Smooth muscle cell (in vitro differentiated cells): ENCODE results near the gene COL25A1. TPM values are rescaled to one million over a fixed set of nuclear protein-coding genes. Genes with fewer than 3 reads are reported as not detected.

Experiments used
- DNase-seq: peaks from one replicate; lab custom pipeline; 2025; ENCODE audit not compliant: unreplicated experiment; lab: John Stamatoyannopoulos, UW
- H2AFZ ChIP-seq: fragments of 200-600 bp; sonication (generic); 2 replicates; pipeline ENCODE4 v1.6.0; 2016; ENCODE audit warnings: antibody characterized with exemption, low read depth, mild to moderate bottlenecking
- H3F3A ChIP-seq: fragments of 200-600 bp; sonication (generic); 2 replicates; pipeline ENCODE4 v1.6.0; 2017; ENCODE audit warnings: antibody characterized with exemption, low read depth
- H3K27ac ChIP-seq: fragments of 200-600 bp; sonication (generic); 2 replicates; pipeline ENCODE4 v1.5.1; 2016; ENCODE audit warnings: low read depth, mild to moderate bottlenecking
- H3K27me3 ChIP-seq: fragments of 200-600 bp; sonication (generic); 2 replicates; pipeline ENCODE4 v1.6.1; 2016; ENCODE audit warnings: low read depth, mild to moderate bottlenecking
- H3K36me3 ChIP-seq: fragments of 200-600 bp; sonication (generic); 2 replicates; pipeline ENCODE4 v1.5.1; 2016; ENCODE audit warnings: low read depth
- H3K4me1 ChIP-seq: fragments of 200-600 bp; sonication (generic); 2 replicates; pipeline ENCODE4 v1.5.1; 2016; ENCODE audit warnings: low read depth
- H3K4me2 ChIP-seq: fragments of 200-600 bp; sonication (generic); 2 replicates; pipeline ENCODE4 v1.6.0; 2016; ENCODE audit warnings: mild to moderate bottlenecking
- H3K4me3 ChIP-seq: fragments of 200-600 bp; sonication (generic); 2 replicates; pipeline ENCODE4 v1.5.1; 2016; ENCODE audit warnings: mild to moderate bottlenecking
- H3K79me2 ChIP-seq: fragments of 200-600 bp; sonication (generic); 2 replicates; pipeline ENCODE4 v1.6.0; 2016; ENCODE audit warnings: low read depth, mild to moderate bottlenecking
- H3K9ac ChIP-seq: fragments of 200-600 bp; sonication (generic); 2 replicates; pipeline ENCODE4 v1.6.0; 2016; ENCODE audit warnings: low read depth
- H3K9me3 ChIP-seq: fragments of 200-600 bp; sonication (generic); replicated peaks from 2 replicates; pipeline ENCODE4 v1.5.1; 2016; ENCODE audit warnings: low read depth
- H4K20me1 ChIP-seq: fragments of 200-600 bp; sonication (generic); 2 replicates; pipeline ENCODE4 v1.6.0; 2016; ENCODE audit warnings: low read depth
- WGBS: methylation state at CpG from one replicate; pipeline ENCODE4 v1.1.7; 2016; ENCODE audit warnings: low lambda C conversion rate; 5-methylcytosine and 5-hydroxymethylcytosine counted together
- polyA plus RNA-seq: library from polyadenylated mRNA; unstranded; fragments of >200 nt; fragmentation: Nextera tagmentation; extraction: Ambion mirVana; gene quantifications from 2 replicates; pipeline ENCODE4 v1.2.1, GENCODE V29; 2016
- total RNA-seq: library from RNA; depleted of rRNA; stranded (reverse); fragments of >200 nt; gene quantifications from 2 replicates; pipeline ENCODE4 v1.2.3, GENCODE V29; 2014
- TF ChIP-seq, protein P1 (sequence below): fragments of 200-600 bp; sonication (generic); IDR thresholded peaks from 2 replicates; pipeline ENCODE4 v1.5.1; 2017; ENCODE audit warnings: borderline replicate concordance, mild to moderate bottlenecking, antibody characterized with exemption; ENCODE audit not compliant: insufficient read depth, poor library complexity, severe bottlenecking

The COL25A1 gene
- total and polyA plus RNA-seq, 2 experiments from 2014 or later = 2.9 to 4.7 TPM

DNA sequence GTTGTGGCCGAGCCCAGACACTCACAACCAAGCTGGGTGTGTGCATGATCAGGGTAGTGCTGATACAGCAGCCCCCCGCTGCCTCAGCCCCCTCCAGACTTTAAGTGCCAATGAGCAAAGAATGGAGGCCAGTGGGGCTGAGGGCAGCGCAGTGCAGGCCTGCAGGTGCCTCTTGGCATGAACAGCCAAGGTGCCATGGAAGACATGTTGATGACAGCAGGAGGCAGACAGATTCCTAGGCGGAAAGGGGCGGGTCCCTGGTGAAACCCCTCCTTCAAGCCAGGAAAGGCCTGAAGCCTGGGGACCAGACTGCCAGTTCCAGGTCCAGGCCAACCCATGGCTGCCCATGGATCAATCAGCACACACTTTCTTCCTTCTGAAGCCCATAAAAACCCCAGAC, 286.3 kb downstream of the COL25A1 start:
- TF ChIP-seq, protein P1, sequence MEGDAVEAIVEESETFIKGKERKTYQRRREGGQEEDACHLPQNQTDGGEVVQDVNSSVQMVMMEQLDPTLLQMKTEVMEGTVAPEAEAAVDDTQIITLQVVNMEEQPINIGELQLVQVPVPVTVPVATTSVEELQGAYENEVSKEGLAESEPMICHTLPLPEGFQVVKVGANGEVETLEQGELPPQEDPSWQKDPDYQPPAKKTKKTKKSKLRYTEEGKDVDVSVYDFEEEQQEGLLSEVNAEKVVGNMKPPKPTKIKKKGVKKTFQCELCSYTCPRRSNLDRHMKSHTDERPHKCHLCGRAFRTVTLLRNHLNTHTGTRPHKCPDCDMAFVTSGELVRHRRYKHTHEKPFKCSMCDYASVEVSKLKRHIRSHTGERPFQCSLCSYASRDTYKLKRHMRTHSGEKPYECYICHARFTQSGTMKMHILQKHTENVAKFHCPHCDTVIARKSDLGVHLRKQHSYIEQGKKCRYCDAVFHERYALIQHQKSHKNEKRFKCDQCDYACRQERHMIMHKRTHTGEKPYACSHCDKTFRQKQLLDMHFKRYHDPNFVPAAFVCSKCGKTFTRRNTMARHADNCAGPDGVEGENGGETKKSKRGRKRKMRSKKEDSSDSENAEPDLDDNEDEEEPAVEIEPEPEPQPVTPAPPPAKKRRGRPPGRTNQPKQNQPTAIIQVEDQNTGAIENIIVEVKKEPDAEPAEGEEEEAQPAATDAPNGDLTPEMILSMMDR = no peak
- no peaks in the 10 kb centered on the region for H3K27me3 ChIP-seq

DNA sequence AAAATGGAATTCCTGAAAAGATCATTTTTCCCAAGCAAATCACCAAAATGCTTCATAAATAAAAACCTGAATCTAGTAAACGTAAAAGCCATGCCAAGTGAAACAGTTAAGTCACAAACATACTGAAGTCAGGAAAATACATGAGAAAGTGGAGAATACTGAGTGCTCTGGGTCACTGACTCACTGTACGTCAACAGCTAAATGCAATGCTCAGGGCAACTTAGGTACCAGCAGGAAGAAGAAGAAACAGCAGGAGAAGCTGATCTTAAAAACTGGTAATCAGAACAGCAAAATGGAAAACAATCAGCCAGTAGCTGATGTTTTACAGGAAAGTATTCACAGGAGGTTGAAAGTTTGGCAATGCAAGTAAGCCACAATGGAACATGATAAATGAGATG, 287.0 kb downstream of the COL25A1 start:
- Histone ChIP-seq H3K4me2 (no peak overlapping the region), H3K9me3 (no peaks in the 10 kb centered on the region), H4K20me1 (no peaks in the 10 kb centered on the region), H2AFZ (no peak overlapping the region), H3K27ac (no peak overlapping the region), H3F3A (no peaks in the 10 kb centered on the region), H3K9ac (no peak overlapping the region), H3K79me2 (no peaks in the 10 kb centered on the region), H3K36me3 (no peaks in the 10 kb centered on the region), H3K4me3 (no peak overlapping the region), H3K27me3 (no peaks in the 10 kb centered on the region), H3K4me1 (no peaks in the 10 kb centered on the region)
- TF ChIP-seq, protein P1 = no peak
- WGBS = 82% methylated on average over 2 of the region's 2 CpGs
- DNase-seq = no peak

More for the DNA sequence above, 286.3 kb downstream of the COL25A1 start:
- no peak for DNase-seq
- Histone ChIP-seq H3K36me3 (no peaks in the 10 kb centered on the region), H3K9ac (no peak overlapping the region), H3K9me3 (no peaks in the 10 kb centered on the region), H3K79me2 (no peaks in the 10 kb centered on the region), H3K4me3 (no peak overlapping the region), H3K27ac (no peak overlapping the region), H3F3A (no peaks in the 10 kb centered on the region), H3K4me1 (no peaks in the 10 kb centered on the region), H4K20me1 (no peaks in the 10 kb centered on the region), H2AFZ (no peak overlapping the region), H3K4me2 (no peak overlapping the region)
- 87% methylated on average over 5 of the region's 5 CpGs for WGBS

DNA sequence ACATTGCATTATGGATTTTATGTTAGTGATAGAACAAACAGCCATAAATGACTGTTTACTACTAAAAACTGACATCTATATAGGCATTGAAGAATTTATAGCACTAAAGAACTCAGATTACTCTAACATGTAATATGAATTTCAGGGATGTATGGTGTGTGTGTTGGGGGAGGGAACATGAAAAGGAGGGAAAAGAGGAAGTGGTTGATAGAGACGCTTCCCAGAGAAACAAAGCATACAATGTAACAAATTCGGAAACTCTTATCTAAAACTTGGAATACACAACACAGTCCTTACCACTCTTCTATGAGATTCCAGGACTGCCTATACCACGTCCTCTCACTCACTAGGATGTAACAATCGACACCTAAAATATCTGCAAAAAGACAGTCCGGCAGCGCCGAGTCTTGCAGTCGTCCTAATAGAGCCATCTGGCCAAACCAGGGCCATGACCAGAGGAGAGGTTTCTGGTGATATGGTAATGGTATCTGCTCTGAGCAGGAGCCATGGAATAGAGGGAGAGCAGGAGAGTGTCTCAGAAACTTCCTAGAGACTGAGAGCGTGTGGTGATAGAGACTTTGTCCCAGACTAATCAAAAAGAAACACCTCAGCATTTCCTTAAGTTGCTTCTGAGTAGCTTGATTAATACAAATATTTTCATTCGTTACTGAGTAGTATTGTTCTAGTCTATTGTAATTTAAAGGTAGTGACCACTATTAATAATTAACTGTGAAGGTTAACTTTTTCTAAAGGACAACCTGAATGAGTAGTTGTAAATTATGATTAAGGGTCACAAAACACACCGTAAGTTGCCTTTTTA, 287.7 kb downstream of the COL25A1 start:
- Histone ChIP-seq H3K27me3 (no peaks in the 10 kb centered on the region), H3K27ac (no peak overlapping the region), H3K4me2 (no peak overlapping the region), H3K36me3 (no peaks in the 10 kb centered on the region), H2AFZ (no peak overlapping the region), H4K20me1 (no peaks in the 10 kb centered on the region), H3K79me2 (no peaks in the 10 kb centered on the region), H3F3A (no peaks in the 10 kb centered on the region), H3K9me3 (no peaks in the 10 kb centered on the region), H3K4me3 (no peak overlapping the region), H3K4me1 (no peaks in the 10 kb centered on the region), H3K9ac (no peak overlapping the region)
- TF ChIP-seq, protein P1 = no peak
- DNase-seq = no peak
- 88% methylated on average over 11 of the region's 11 CpGs for WGBS
